ENCODE measurements around the gene RFX4. TPM values are rescaled to one million over a fixed set of nuclear protein-coding genes. Genes with fewer than 3 reads are reported as not detected.

RFX4 gene
- total and polyA plus RNA-seq, 10 of the 15 experiments (the other 5 are each of a cell fraction or from before 2014, with no cell fraction given) = 0.02 to 0.23 TPM; not detected in 8

DNA sequence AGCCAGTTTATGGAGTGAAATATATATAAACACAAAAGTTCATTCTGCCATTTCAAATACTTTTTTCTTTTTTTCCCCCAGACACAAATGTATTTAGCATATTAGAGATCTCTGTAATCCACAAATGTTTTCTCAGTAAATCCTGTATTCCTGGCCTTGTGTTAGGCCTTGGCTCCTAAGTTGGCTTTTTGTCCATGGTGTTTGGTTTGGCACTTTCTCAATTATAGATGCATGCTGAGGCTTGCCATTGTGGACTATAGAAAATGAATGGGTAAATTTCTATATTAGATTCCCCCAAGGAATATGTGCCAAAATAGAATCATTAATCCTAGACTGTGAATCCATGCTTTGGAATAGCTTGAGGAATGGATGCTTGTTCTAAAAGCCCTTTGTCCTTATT, 208.7 kb downstream of the RFX4 start:
- H3K4me3 ChIP-seq = no peak overlapping the region
- DNase-seq (ENCODE audit: low read depth, low spot score) = no peak
- H3K27me3 ChIP-seq (replicated peaks in 1 of 2; ENCODE audit: control insufficient read depth in 2 of 2, insufficient read depth in 2 of 2, low read length in 1 of 2) = no peaks in the 10 kb centered on the region
- no peaks in the 10 kb centered on the region for H3K79me2 ChIP-seq (ENCODE audit: control insufficient read depth, insufficient read depth, low read length)
- POLR2A ChIA-PET = no interaction called here
- H3K4me2 ChIP-seq (ENCODE audit: control insufficient read depth, insufficient read depth) = no peak overlapping the region
- no TSS peak for BruUV-seq (replicated peaks)
- TF ChIP-seq, protein P1, sequence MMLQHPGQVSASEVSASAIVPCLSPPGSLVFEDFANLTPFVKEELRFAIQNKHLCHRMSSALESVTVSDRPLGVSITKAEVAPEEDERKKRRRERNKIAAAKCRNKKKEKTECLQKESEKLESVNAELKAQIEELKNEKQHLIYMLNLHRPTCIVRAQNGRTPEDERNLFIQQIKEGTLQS (IDR thresholded peaks at IDR 0.05; ENCODE audit: borderline replicate concordance, extremely low read depth, low read depth, low read length) = no peak
- TF ChIP-seq PAX8 (IDR thresholded peaks at IDR 0.05) (no peak), FOXK2 (IDR thresholded peaks at IDR 0.05) (no peak), NFIC (IDR thresholded peaks at IDR 0.05; ENCODE audit: low read depth, low read length) (no peak), PAX5 (IDR thresholded peaks at IDR 0.05; ENCODE audit: borderline replicate concordance, low read depth, low read length) (no peak), TBL1XR1 (IDR thresholded peaks at IDR 0.05; ENCODE audit: low read depth, low read length) (no peak), MYC (IDR thresholded peaks at IDR 0.05; ENCODE audit: insufficient read depth, insufficient read length, insufficient replicate concordance, low read length, severe bottlenecking) (no peak), CHD4 (IDR thresholded peaks at IDR 0.05) (no peak), ZNF24 (IDR thresholded peaks at IDR 0.05) (no peak), NRF1 (conservative IDR thresholded peaks at IDR 0.05; ENCODE audit: low read depth, low read length) (no peak), ZSCAN29 (IDR thresholded peaks at IDR 0.05) (no peak), EP300 (IDR thresholded peaks at IDR 0.05; ENCODE audit: borderline replicate concordance in 1 of 2, control insufficient read depth in 1 of 2, low read depth in 2 of 2, low read length in 2 of 2) (no peak), CBFB (IDR thresholded peaks at IDR 0.05; ENCODE audit: low read depth) (no peak), NBN (IDR thresholded peaks at IDR 0.05) (no peak)
- TF ChIP-seq, protein P2, sequence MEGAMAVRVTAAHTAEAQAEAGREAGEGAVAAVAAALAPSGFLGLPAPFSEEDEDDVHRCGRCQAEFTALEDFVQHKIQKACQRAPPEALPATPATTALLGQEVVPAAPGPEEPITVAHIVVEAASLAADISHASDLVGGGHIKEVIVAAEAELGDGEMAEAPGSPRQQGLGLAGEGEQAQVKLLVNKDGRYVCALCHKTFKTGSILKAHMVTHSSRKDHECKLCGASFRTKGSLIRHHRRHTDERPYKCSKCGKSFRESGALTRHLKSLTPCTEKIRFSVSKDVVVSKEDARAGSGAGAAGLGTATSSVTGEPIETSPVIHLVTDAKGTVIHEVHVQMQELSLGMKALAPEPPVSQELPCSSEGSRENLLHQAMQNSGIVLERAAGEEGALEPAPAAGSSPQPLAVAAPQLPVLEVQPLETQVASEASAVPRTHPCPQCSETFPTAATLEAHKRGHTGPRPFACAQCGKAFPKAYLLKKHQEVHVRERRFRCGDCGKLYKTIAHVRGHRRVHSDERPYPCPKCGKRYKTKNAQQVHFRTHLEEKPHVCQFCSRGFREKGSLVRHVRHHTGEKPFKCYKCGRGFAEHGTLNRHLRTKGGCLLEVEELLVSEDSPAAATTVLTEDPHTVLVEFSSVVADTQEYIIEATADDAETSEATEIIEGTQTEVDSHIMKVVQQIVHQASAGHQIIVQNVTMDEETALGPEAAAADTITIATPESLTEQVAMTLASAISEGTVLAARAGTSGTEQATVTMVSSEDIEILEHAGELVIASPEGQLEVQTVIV (IDR thresholded peaks at IDR 0.05; ENCODE audit: borderline replicate concordance, partially characterized antibody) = no peak
- H3K9ac ChIP-seq (ENCODE audit: control insufficient read depth, insufficient read depth, low read length) = no peak overlapping the region
- SMC1A ChIA-PET (ENCODE audit: uncharacterized antibody, unreplicated experiment) = interaction anchor here (1.2 to 2.8 kb wide), 2 partner anchors 7 to 19 kb away, joined by 3 to 9 read pairs; no protein-coding TSS in a partner anchor
- RAD21 ChIA-PET (ENCODE audit: unreplicated experiment) = no interaction called here
- CTCF ChIA-PET = interaction anchor here (0.7 to 2.8 kb wide), 2 partner anchors 49 to 77 kb away, joined by 3 to 16 read pairs; no protein-coding TSS in a partner anchor
- ATAC-seq = no peak
- no peaks in the 10 kb centered on the region for H4K20me1 ChIP-seq (ENCODE audit: control insufficient read depth, insufficient read depth)
- H3K4me1 ChIP-seq (ENCODE audit: control insufficient read depth, insufficient read depth, low read length) = no peaks in the 10 kb centered on the region
- no peak overlapping the region for H3K27ac ChIP-seq (ENCODE audit: control insufficient read depth, insufficient read depth)
- H3K9me3 ChIP-seq (replicated peaks; ENCODE audit: control insufficient read depth, insufficient read depth, low read length) = peaks cover 4% of the 10 kb centered on the region; the same call in 2 of the 3 replicates
- H2AFZ ChIP-seq (ENCODE audit: control insufficient read depth, low read depth, low read length) = no peak overlapping the region
- intact Hi-C loops (cut with micrococcal nuclease; ENCODE audit: unreplicated experiment) = no loop called here
- FAIRE-seq = no peak
- peaks cover 4 to 11% of the 10 kb centered on the region in 2 experiments for H3K36me3 ChIP-seq (ENCODE audit: control insufficient read depth in 2 of 2, insufficient read depth in 2 of 2, low read length in 1 of 2)
- in situ Hi-C loops (cut with MboI) = no loop called here

All from GM12878 (cell line).